ENCODE results near the gene AKAP1.

DNA sequence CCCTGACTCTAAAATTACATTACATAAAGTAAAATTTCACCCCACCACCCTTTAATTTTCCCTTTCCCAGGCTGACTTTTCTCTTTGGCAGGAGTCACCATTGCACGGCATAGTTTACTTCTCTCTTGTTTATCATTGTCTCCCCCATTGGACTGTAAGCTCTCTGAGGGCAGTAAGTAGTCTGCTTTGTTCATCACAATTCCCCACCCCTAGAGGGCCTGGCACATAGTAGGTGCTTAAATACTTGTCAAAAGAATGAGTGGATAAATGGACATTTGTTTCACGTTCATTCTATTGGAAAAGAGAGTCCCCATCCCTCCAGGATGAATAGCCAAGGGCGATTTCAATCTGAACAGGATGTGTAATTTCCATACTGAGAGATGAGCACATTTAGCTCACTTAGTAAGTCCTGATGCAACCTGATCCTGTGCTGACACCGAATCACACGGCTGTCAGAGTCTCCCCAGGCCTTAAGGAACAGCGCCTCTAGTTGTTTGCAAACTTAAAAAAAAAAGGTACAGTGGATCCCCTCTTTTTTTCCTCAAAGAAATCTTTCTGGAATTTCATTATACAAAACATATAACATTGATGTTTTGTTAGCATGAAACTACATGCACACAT, 54.0 kb downstream of the AKAP1 start:
- TF ChIP-seq, protein P1, sequence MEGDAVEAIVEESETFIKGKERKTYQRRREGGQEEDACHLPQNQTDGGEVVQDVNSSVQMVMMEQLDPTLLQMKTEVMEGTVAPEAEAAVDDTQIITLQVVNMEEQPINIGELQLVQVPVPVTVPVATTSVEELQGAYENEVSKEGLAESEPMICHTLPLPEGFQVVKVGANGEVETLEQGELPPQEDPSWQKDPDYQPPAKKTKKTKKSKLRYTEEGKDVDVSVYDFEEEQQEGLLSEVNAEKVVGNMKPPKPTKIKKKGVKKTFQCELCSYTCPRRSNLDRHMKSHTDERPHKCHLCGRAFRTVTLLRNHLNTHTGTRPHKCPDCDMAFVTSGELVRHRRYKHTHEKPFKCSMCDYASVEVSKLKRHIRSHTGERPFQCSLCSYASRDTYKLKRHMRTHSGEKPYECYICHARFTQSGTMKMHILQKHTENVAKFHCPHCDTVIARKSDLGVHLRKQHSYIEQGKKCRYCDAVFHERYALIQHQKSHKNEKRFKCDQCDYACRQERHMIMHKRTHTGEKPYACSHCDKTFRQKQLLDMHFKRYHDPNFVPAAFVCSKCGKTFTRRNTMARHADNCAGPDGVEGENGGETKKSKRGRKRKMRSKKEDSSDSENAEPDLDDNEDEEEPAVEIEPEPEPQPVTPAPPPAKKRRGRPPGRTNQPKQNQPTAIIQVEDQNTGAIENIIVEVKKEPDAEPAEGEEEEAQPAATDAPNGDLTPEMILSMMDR (IDR thresholded peaks at IDR 0.05): no peak
- no peak for TF ChIP-seq ZFX (IDR thresholded peaks at IDR 0.05; ENCODE audit: borderline replicate concordance)
